Endothelial cell of umbilical vein (primary cell): Measurements from ENCODE around the gene AMHR2. TPM values are rescaled to one million over a fixed set of nuclear protein-coding genes. Genes with fewer than 3 reads are reported as not detected.

Experiments
- BruUV-seq: library from RNA; stranded (reverse); fragments of 400-500 nt; replicated peaks from 2 replicates; lab custom pipeline; 2021; lab: Mats Ljungman, UMichigan
- CTCF ChIA-PET: fragments of 300-600, 350-600 bp; sonication (Branson Sonifier 250); formaldehyde crosslinking; loops from one replicate; lab custom pipeline; 2021; ENCODE audit warnings: antibody characterized with exemption, inconsistent platforms; lab: Charles Lee
- POLR2A ChIA-PET: fragments of 300-600, 350-600 bp; sonication (Branson Sonifier 250); formaldehyde crosslinking; loops from one replicate; lab custom pipeline; 2021; ENCODE audit warnings: antibody characterized with exemption, inconsistent platforms; lab: Charles Lee
- DNase-seq: peaks from one replicate; pipeline ENCODE4 v3.0.0-alpha.2; 2011; ENCODE audit warnings: low read depth, low spot score
- FAIRE-seq: peaks from 2 replicates; lab custom pipeline; 2011; peaks lifted over from hg19 to GRCh38; lab: Jason Lieb, UNC
- H2AFZ ChIP-seq: 2 replicates; pipeline ENCODE4 v1.6.0; 2012; ENCODE audit warnings: low read depth, low read length, control low read depth, inconsistent platforms
- H3K27ac ChIP-seq: 2 replicates; pipeline ENCODE4 v1.5.1; 2011; ENCODE audit warnings: low read depth, mild to moderate bottlenecking, control low read depth, low read length, moderate library complexity; ENCODE audit not compliant: insufficient read depth
- H3K27me3 ChIP-seq, 2 experiments: 2 replicates each; pipeline versions ENCODE4 v1.6.0 to v1.6.1; 2011; ENCODE audit warnings: low read length in 2 of 2, mixed read lengths in 1 of 2; ENCODE audit not compliant: control insufficient read depth in 2 of 2, insufficient read depth in 2 of 2
- H3K36me3 ChIP-seq, 2 experiments: 2 replicates in 1 of 2; 3 replicates in 1 of 2; pipeline ENCODE4 v1.5.1; 2011; ENCODE audit warnings: low read length in 2 of 2, mild to moderate bottlenecking in 1 of 2, moderate library complexity in 1 of 2; ENCODE audit not compliant: control insufficient read depth in 2 of 2, insufficient read depth in 2 of 2; ENCODE audit errors: extremely low read depth in 1 of 2
- H3K4me1 ChIP-seq: 3 replicates; pipeline ENCODE4 v1.5.1; 2011; ENCODE audit warnings: mild to moderate bottlenecking, low read length; ENCODE audit not compliant: control insufficient read depth, insufficient read depth; ENCODE audit errors: extremely low read depth
- H3K4me2 ChIP-seq: 2 replicates; pipeline ENCODE4 v1.6.1; 2011; ENCODE audit warnings: low read length, control low read depth, mixed read lengths; ENCODE audit not compliant: insufficient read depth
- H3K4me3 ChIP-seq, 3 experiments: fragments of 200-600 bp in 1 of 3; sonication (generic), shearing (Covaris generic) in 1 of 3; replicated peaks in 1 of 3; 2 replicates each; pipeline ENCODE4 v1.5.1; 2011 to 2016; ENCODE audit warnings: control low read depth in 3 of 3, low read length in 3 of 3, mild to moderate bottlenecking in 2 of 3, inconsistent platforms in 1 of 3, low read depth in 1 of 3, moderate library complexity in 1 of 3; ENCODE audit not compliant: insufficient read depth in 1 of 3
- H3K79me2 ChIP-seq: 2 replicates; pipeline ENCODE4 v1.6.0; 2012; ENCODE audit warnings: low read length, inconsistent platforms; ENCODE audit not compliant: control insufficient read depth, insufficient read depth
- H3K9ac ChIP-seq: replicated peaks from 2 replicates; pipeline ENCODE3; 2011; ENCODE audit warnings: low read length, control low read depth; ENCODE audit not compliant: insufficient read depth; ENCODE audit errors: extremely low read depth
- H3K9me1 ChIP-seq: replicated peaks from 3 replicates; pipeline ENCODE4 v1.6.0; 2011; ENCODE audit warnings: mild to moderate bottlenecking, low read length; ENCODE audit not compliant: control insufficient read depth, insufficient read depth; ENCODE audit errors: extremely low read depth
- H3K9me3 ChIP-seq: replicated peaks from 2 replicates; pipeline ENCODE4 v1.5.1; 2012; ENCODE audit warnings: low read length, inconsistent platforms; ENCODE audit not compliant: control insufficient read depth, insufficient read depth
- H4K20me1 ChIP-seq: replicated peaks from 2 replicates; pipeline ENCODE3; 2011; ENCODE audit warnings: mild to moderate bottlenecking, low read length; ENCODE audit not compliant: control insufficient read depth, insufficient read depth; ENCODE audit errors: extremely low read depth
- CTCF ChIP-seq, 2 donors: IDR thresholded peaks; 1 replicate in 1 of 2; 2 replicates in 1 of 2; pipeline ENCODE4 v1.5.1; 2011; ENCODE audit warnings: low read length in 2 of 2, mild to moderate bottlenecking in 2 of 2, moderate library complexity in 2 of 2, control low read depth in 1 of 2, inconsistent platforms in 1 of 2, low read depth in 1 of 2; ENCODE audit not compliant: insufficient read depth in 1 of 2; ENCODE audit errors: extremely low read depth in 1 of 2
- EZH2 ChIP-seq: IDR thresholded peaks from 2 replicates; pipeline ENCODE4 v1.6.1; 2012; ENCODE audit warnings: borderline replicate concordance, low read depth, mild to moderate bottlenecking, moderate library complexity, low read length, inconsistent platforms; ENCODE audit not compliant: severe bottlenecking
- FOS ChIP-seq: IDR thresholded peaks from 2 replicates; pipeline ENCODE4 v1.6.1; 2011; ENCODE audit warnings: mild to moderate bottlenecking, low read length, moderate library complexity, borderline replicate concordance; ENCODE audit not compliant: insufficient read depth
- GATA2 ChIP-seq: IDR thresholded peaks from 2 replicates; pipeline ENCODE4 v1.7.0; 2011; ENCODE audit warnings: low read depth, mild to moderate bottlenecking, moderate library complexity, mixed read lengths, low read length; ENCODE audit not compliant: insufficient read length, insufficient read depth
- JUN ChIP-seq: IDR thresholded peaks from 2 replicates; pipeline ENCODE4 v1.6.1; 2011; ENCODE audit warnings: borderline replicate concordance, low read depth; ENCODE audit not compliant: insufficient read length, insufficient read depth
- MAX ChIP-seq: IDR thresholded peaks from 2 replicates; pipeline ENCODE4 v1.6.1; 2011; ENCODE audit not compliant: insufficient read depth, insufficient read length
- MYC ChIP-seq: IDR thresholded peaks from one replicate; pipeline ENCODE4 v1.6.1; 2011; ENCODE audit warnings: mild to moderate bottlenecking, low read depth, low read length
- POLR2A ChIP-seq: IDR thresholded peaks from 2 replicates; pipeline ENCODE4 v1.6.1; 2012; ENCODE audit warnings: low read depth, mild to moderate bottlenecking, control low read depth, low read length
- POLR2AphosphoS5 ChIP-seq: IDR thresholded peaks from 2 replicates; pipeline ENCODE4 v1.6.1; 2012; ENCODE audit warnings: low read depth, mild to moderate bottlenecking, control low read depth, low read length, moderate library complexity; ENCODE audit not compliant: insufficient read depth
- dilution Hi-C: fragments of 300-500 bp; cut with MboI; formaldehyde crosslinking; loops from one replicate; pipeline ENCODE4 v1.15.0; 2019; ENCODE audit warnings: low sequenced_read_pairs; ENCODE audit not compliant: extremely low pct_ligation_motif_present
- intact Hi-C: fragments of 100-400 bp; cut with micrococcal nuclease; formaldehyde crosslinking; loops from one replicate; pipeline ENCODE4 v1.10.0; 2022
- polyA plus RNA-seq, 4 experiments: library from polyadenylated mRNA; depleted of rRNA in 3 of 4; stranded (reverse) in 3 of 4; unstranded in 1 of 4; fragments of >200 nt; gene quantifications; 2 replicates each; pipeline versions ENCODE4 v1.2.1 to v1.2.3, GENCODE V29; 2011 to 2012; ENCODE audit warnings: missing spikeins in 1 of 4
- total RNA-seq: library from RNA; stranded (reverse); gene quantifications from 2 replicates; pipeline ENCODE4 v1.2.3, GENCODE V29; 2021

The AMHR2 gene
- total and polyA plus RNA-seq, 2 donors (not counting 3 experiments of a cell fraction or from before 2014, with no cell fraction given): not detected

GRCh38 chr12:53467880-53468279, 44.2 kb downstream of the AMHR2 start:
- no TSS peak for BruUV-seq
- peaks cover 78 to 83% of the 10 kb centered on the region in 2 experiments for H3K36me3 ChIP-seq

More at GRCh38 chr12:53467880-53468279, 44.2 kb downstream of the AMHR2 start:
- no peak overlapping the region for H3K9ac ChIP-seq
- ChIA-PET POLR2A (no interaction called here), CTCF (interaction anchor here (0.9 to 1.8 kb wide), 2 partner anchors 9 to 14 kb away, joined by 4 to 5 read pairs; no protein-coding TSS in a partner anchor)
- dilution Hi-C loops (no loop called here), intact Hi-C loops (loop anchor here (2.0 kb wide), 1 partner anchor 15 kb away; the partner anchor contains the start of gene PCBP2)
- TF ChIP-seq EZH2: no peak
- TF ChIP-seq GATA2: no peak
- no peak for TF ChIP-seq POLR2A
- no peak for TF ChIP-seq MYC
- TF ChIP-seq POLR2AphosphoS5: no peak
- no peak for TF ChIP-seq JUN
- TF ChIP-seq MAX: no peak
- TF ChIP-seq CTCF (IDR thresholded peaks at IDR 0.05; ENCODE audit: extremely low read depth in 1 of 2, insufficient read depth in 1 of 2, low read depth in 1 of 2, low read length in 2 of 2): no peak
- no peak for TF ChIP-seq FOS
- DNase-seq (no peak), FAIRE-seq (no peak)
- no peaks in the 10 kb centered on the region for H3K27me3 ChIP-seq
- H3K4me1 ChIP-seq: no peaks in the 10 kb centered on the region
- H3K79me2 ChIP-seq: peaks cover 78% of the 10 kb centered on the region
- no peak overlapping the region for H3K27ac ChIP-seq
- H3K4me2 ChIP-seq: no peak overlapping the region
- peaks cover 20% of the 10 kb centered on the region for H4K20me1 ChIP-seq
- no peak overlapping the region for H2AFZ ChIP-seq
- H3K9me1 ChIP-seq: no peaks in the 10 kb centered on the region
- no peaks in the 10 kb centered on the region for H3K9me3 ChIP-seq
- H3K4me3 ChIP-seq: no peak overlapping the region
